Neuronal stem cell (in vitro differentiated cells): ENCODE data around the gene SNAPC3.

Experiments
- DNase-seq: peaks from one replicate; pipeline ENCODE4 v3.0.0-alpha.2; 2013; ENCODE audit warnings: low spot score
- H2AFZ ChIP-seq: one replicate; pipeline ENCODE4 v1.6.1; 2013; ENCODE audit warnings: mild to moderate bottlenecking, low read length, inconsistent platforms
- H2AK5ac ChIP-seq: 2 replicates; pipeline ENCODE4 v1.6.1; 2013; ENCODE audit warnings: low read depth, mild to moderate bottlenecking, inconsistent platforms, low read length, moderate library complexity, mixed read lengths
- H2BK120ac ChIP-seq: 2 replicates; pipeline ENCODE4 v1.6.1; 2013; ENCODE audit warnings: low read depth, mild to moderate bottlenecking, inconsistent platforms, low read length, moderate library complexity, mixed read lengths
- H2BK12ac ChIP-seq: one replicate; pipeline ENCODE4 v1.6.1; 2013; ENCODE audit warnings: low read length, inconsistent platforms
- H2BK15ac ChIP-seq: 2 replicates; pipeline ENCODE4 v1.6.1; 2013; ENCODE audit warnings: mild to moderate bottlenecking, low read length, inconsistent platforms, mixed read lengths
- H2BK5ac ChIP-seq: one replicate; pipeline ENCODE4 v1.6.1; 2013; ENCODE audit warnings: inconsistent platforms, mild to moderate bottlenecking, low read length, moderate library complexity
- H3K14ac ChIP-seq: one replicate; pipeline ENCODE4 v1.6.1; 2013; ENCODE audit warnings: low read length, inconsistent platforms
- H3K18ac ChIP-seq: 2 replicates; pipeline ENCODE4 v1.6.1; 2013; ENCODE audit warnings: low read length, inconsistent platforms
- H3K23ac ChIP-seq: 2 replicates; pipeline ENCODE4 v1.6.1; 2013; ENCODE audit warnings: low read depth, mild to moderate bottlenecking, mixed read lengths, low read length, inconsistent platforms; ENCODE audit not compliant: poor library complexity
- H3K27ac ChIP-seq: replicated peaks from 3 replicates; pipeline ENCODE4 v1.5.1; 2013; ENCODE audit warnings: low read length, inconsistent platforms
- H3K27me3 ChIP-seq, 3 experiments: 2 replicates each; pipeline ENCODE4 v1.6.1; 2013; ENCODE audit warnings: low read length in 3 of 3, mild to moderate bottlenecking in 2 of 3, inconsistent platforms in 1 of 3, low read depth in 1 of 3, mixed read lengths in 1 of 3, moderate library complexity in 1 of 3; ENCODE audit not compliant: control insufficient read depth in 3 of 3, insufficient read depth in 3 of 3
- H3K36me3 ChIP-seq, 2 donors: replicated peaks in 1 of 2; 2 replicates each; pipeline ENCODE4 v1.6.1; 2013; ENCODE audit warnings: low read length in 2 of 2; ENCODE audit not compliant: control insufficient read depth in 2 of 2, insufficient read depth in 2 of 2
- H3K4ac ChIP-seq: 2 replicates; pipeline ENCODE4 v1.6.1; 2013; ENCODE audit warnings: inconsistent platforms, mild to moderate bottlenecking, low read length, moderate library complexity
- H3K4me1 ChIP-seq, 2 donors: 1 replicate in 1 of 2; 2 replicates in 1 of 2; pipeline ENCODE4 v1.6.1; 2013; ENCODE audit warnings: low read length in 2 of 2, low read depth in 1 of 2; ENCODE audit not compliant: control insufficient read depth in 2 of 2, insufficient read depth in 1 of 2
- H3K4me2 ChIP-seq: one replicate; pipeline ENCODE4 v1.6.1; 2013; ENCODE audit warnings: mild to moderate bottlenecking, low read length, inconsistent platforms; ENCODE audit not compliant: insufficient read depth, poor library complexity, severe bottlenecking
- H3K4me3 ChIP-seq, 2 donors: 2 replicates each; pipeline ENCODE4 v1.5.1; 2013; ENCODE audit warnings: low read length in 2 of 2, mild to moderate bottlenecking in 2 of 2, inconsistent platforms in 1 of 2, moderate library complexity in 1 of 2
- H3K79me1 ChIP-seq: one replicate; pipeline ENCODE4 v1.6.1; 2013; ENCODE audit warnings: low read depth, mild to moderate bottlenecking, inconsistent platforms, low read length, moderate library complexity
- H3K9ac ChIP-seq: one replicate; pipeline ENCODE4 v1.6.1; 2013; ENCODE audit warnings: mild to moderate bottlenecking, low read depth, low read length, inconsistent platforms; ENCODE audit not compliant: poor library complexity
- H3K9me3 ChIP-seq, 2 donors: replicated peaks in 1 of 2; 2 replicates each; pipeline versions ENCODE3 to v1.6.1; 2013; ENCODE audit warnings: low read length in 2 of 2, mild to moderate bottlenecking in 2 of 2, inconsistent platforms in 1 of 2, low read depth in 1 of 2, mixed read lengths in 1 of 2, moderate library complexity in 1 of 2; ENCODE audit not compliant: control insufficient read depth in 2 of 2, insufficient read depth in 1 of 2
- H4K8ac ChIP-seq: one replicate; pipeline ENCODE4 v1.6.1; 2013; ENCODE audit warnings: low read depth, mild to moderate bottlenecking, inconsistent platforms, low read length, moderate library complexity
- H4K91ac ChIP-seq: one replicate; pipeline ENCODE4 v1.6.1; 2013; ENCODE audit warnings: low read length, low read depth, mild to moderate bottlenecking, inconsistent platforms; ENCODE audit not compliant: poor library complexity
- WGBS, 2 donors: extraction: QIAGEN DNeasy Blood & Tissue Kit; methylation state at CpG; one replicate each; pipeline ENCODE4 v1.1.7; 2013; ENCODE audit warnings: missing lambda C conversion rate in 2 of 2, mixed read lengths in 1 of 2; ENCODE audit not compliant: insufficient read length in 2 of 2, insufficient replicate concordance in 1 of 2; ENCODE audit errors: extremely low coverage in 2 of 2; 5-methylcytosine and 5-hydroxymethylcytosine counted together

SNAPC3 gene

DNA sequence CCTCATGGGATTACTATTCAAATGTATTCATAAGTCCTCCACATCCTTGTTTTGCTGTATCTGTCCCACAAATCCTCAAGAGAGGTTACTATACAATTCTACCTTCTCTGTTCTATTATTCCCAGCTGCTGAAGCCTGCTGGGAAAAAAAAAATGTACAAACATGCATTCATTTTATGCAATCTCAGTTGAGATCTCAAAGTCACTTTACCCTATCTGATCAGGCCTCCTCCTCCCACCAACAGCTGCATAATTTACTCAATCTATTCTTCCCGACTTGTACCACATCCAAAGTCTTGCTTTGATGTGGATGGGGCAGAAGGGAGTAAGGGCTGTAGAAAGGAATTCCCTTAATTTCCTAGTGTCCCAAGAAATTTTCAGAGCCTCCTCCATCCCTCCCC, 59.5 kb downstream of the SNAPC3 start:
- DNase-seq = no peak
- Histone ChIP-seq H2BK5ac (no peak overlapping the region), H3K18ac (no peak overlapping the region), H3K9me3 (no peaks in the 10 kb centered on the region), H3K4me1 (peaks cover 0 to 4% of the 10 kb centered on the region in 2 donors), H4K91ac (no peak overlapping the region), H3K36me3 (peaks cover 9 to 98% of the 10 kb centered on the region in 2 donors), H2BK120ac (no peak overlapping the region), H4K8ac (no peak overlapping the region), H3K23ac (no peak overlapping the region), H2BK12ac (no peak overlapping the region), H3K27me3 (no peaks in the 10 kb centered on the region), H2AK5ac (no peak overlapping the region), H3K4me3 (no peak overlapping the region), H3K27ac (no peak overlapping the region), H2BK15ac (no peak overlapping the region), H3K14ac (no peak overlapping the region), H3K4me2 (no peak overlapping the region), H3K4ac (no peak overlapping the region), H3K9ac (no peak overlapping the region), H3K79me1 (no peaks in the 10 kb centered on the region), H2AFZ (no peak overlapping the region)
- WGBS, 2 donors = no CpG with 5 or more reads among the region's 1 CpG

DNA sequence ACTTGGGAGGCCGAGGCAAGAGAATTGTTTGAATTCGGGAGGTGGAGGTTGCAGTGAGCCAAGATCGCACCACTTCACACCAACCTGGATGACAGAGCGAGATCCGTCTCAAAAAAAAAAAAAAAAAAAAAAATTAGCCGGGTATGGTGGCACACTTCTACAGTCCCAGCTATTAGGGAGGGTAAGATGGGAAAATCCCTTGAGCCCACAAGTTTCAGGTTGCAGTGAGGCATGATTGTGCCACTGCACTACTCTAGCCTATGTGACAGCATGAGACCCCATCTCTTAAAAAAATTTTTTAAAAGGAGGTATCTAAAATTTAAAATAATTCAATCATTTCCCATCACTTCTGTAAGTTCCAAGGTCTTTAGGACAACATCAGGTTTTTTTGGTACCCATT, 62.1 kb downstream of the SNAPC3 start:
- Histone ChIP-seq H3K4me1 (peaks cover 0 to 4% of the 10 kb centered on the region in 2 donors), H3K4me2 (no peak overlapping the region), H3K23ac (no peak overlapping the region), H3K27ac (no peak overlapping the region), H3K9me3 (no peaks in the 10 kb centered on the region), H2AFZ (no peak overlapping the region), H3K4ac (no peak overlapping the region), H3K14ac (no peak overlapping the region), H4K8ac (no peak overlapping the region), H2BK120ac (no peak overlapping the region), H3K4me3 (no peak overlapping the region), H3K27me3 (no peaks in the 10 kb centered on the region), H2BK12ac (no peak overlapping the region), H2BK15ac (no peak overlapping the region), H4K91ac (no peak overlapping the region), H2BK5ac (no peak overlapping the region), H3K79me1 (no peaks in the 10 kb centered on the region), H3K36me3 (peaks cover 8 to 95% of the 10 kb centered on the region in 2 donors), H3K9ac (no peak overlapping the region), H2AK5ac (no peak overlapping the region), H3K18ac (no peak overlapping the region)
- no CpG with 5 or more reads among the region's 6 CpGs for WGBS, 2 donors
- DNase-seq = no peak

DNA sequence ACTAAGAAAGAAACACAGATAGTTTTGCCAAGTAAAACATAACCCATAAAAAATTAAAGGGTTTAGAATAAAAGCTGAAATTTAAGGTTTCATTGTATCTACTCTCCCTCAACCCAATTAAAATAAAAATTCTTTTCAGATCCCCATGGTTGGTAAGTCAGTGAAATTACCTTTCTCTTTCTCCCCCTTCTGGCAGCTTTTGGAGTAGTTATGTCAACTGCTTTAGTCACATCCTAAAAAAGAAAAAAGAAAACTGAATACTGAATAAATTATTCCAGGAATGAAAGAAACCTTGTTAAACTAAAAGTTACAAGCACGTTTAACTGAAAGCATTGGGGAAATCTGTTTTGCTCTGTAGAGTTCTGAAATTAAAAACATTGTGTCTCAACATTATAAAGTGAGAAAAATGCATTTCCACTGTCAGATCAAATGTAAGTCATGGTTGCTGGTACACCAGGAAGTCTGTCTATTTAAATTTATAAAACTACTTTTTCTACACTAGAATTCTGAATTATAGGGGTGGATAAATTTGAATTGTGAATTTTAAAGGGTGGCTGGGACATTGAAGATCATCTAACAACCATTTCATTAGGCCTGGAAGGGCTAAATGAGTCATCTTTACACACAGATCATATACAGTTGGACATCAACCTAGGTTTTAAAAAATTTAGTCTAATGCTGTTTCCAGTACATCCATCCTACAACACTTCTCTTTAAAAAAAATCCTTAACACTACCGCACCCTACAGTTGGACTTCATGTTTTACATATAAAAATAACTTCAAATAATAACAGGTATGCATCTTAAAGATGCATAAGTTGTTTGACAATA, 63.4 kb downstream of the SNAPC3 start:
- Histone ChIP-seq H3K79me1 (no peaks in the 10 kb centered on the region), H3K4me3 (no peak overlapping the region), H3K23ac (no peak overlapping the region), H3K4me1 (peaks cover 0 to 4% of the 10 kb centered on the region in 2 donors), H3K27me3 (no peaks in the 10 kb centered on the region), H2BK5ac (no peak overlapping the region), H4K8ac (no peak overlapping the region), H2BK120ac (no peak overlapping the region), H3K4ac (no peak overlapping the region), H4K91ac (no peak overlapping the region), H3K36me3 (peaks cover 7 to 93% of the 10 kb centered on the region in 2 donors), H3K18ac (no peak overlapping the region), H2AFZ (no peak overlapping the region), H2BK12ac (no peak overlapping the region), H3K9me3 (peaks cover 0 to under 1% of the 10 kb centered on the region in 2 donors), H3K27ac (no peak overlapping the region), H2AK5ac (no peak overlapping the region), H3K4me2 (no peak overlapping the region), H2BK15ac (no peak overlapping the region), H3K9ac (no peak overlapping the region), H3K14ac (no peak overlapping the region)
- WGBS, 2 donors = 100% methylated on average over 1 of the region's 2 CpGs; no CpG with 5 or more reads in 1 of the 2 donors
- no peak for DNase-seq

DNA sequence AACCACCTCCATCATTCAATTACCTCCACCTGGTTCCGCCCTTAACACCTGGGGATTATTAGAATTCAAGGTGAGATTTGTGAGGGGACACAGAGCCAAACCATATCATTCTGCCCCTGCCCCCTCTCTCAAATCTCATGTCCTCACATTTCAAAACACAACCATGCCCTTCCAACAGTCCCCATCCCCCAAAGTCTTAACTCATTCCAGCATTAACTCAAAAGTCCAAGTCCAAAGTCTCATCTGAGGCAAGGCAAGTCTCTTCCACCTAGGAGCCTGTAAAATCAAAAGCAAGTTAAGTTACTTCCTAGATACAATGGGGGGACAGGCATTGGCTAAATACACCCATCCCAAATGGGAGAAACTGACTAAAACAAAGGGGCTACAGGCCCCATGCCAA, 69.3 kb downstream of the SNAPC3 start:
- H3K36me3 ChIP-seq = peaks cover 23 to 94% of the 10 kb centered on the region in 2 donors
- no peak overlapping the region for H2BK12ac ChIP-seq
- no CpG with 5 or more reads among the region's 1 CpG for WGBS, 2 donors

More for the DNA sequence above, 69.3 kb downstream of the SNAPC3 start:
- no peak overlapping the region for H2BK5ac ChIP-seq
- H3K4me3 ChIP-seq = no peak overlapping the region
- no peak overlapping the region for H3K18ac ChIP-seq
- no peak overlapping the region for H4K8ac ChIP-seq
- H2BK15ac ChIP-seq = no peak overlapping the region
- no peak overlapping the region for H2AK5ac ChIP-seq
- peaks cover 11 to 29% of the 10 kb centered on the region in 2 donors for H3K9me3 ChIP-seq
- no peak for DNase-seq
- no peak overlapping the region for H3K14ac ChIP-seq
- no peak overlapping the region for H2AFZ ChIP-seq
- H4K91ac ChIP-seq = no peak overlapping the region
- H3K4me1 ChIP-seq = no peaks in the 10 kb centered on the region
- H3K79me1 ChIP-seq = peaks cover 5% of the 10 kb centered on the region
- no peak overlapping the region for H3K4ac ChIP-seq
- H3K9ac ChIP-seq = no peak overlapping the region
- no peak overlapping the region for H3K4me2 ChIP-seq
- no peak overlapping the region for H3K27ac ChIP-seq
- no peak overlapping the region for H2BK120ac ChIP-seq
- H3K23ac ChIP-seq = no peak overlapping the region
- no peaks in the 10 kb centered on the region for H3K27me3 ChIP-seq
